ENCODE data around the gene CALHM3. TPM values are rescaled to one million over a fixed set of nuclear protein-coding genes. Genes with fewer than 3 reads are reported as not detected.
"Not testable (repeated sequence)": the region's sequence is repeated elsewhere in the genome, so short reads cannot be mapped to it uniquely, and the experiment has no call there.

The CALHM3 gene
- not detected for total RNA-seq

- H3K27me3 Mint-ChIP-seq = no peaks in the 10 kb centered on the region
- no peak within 1 kb of the TSS for H3K27ac Mint-ChIP-seq
- no peaks in the 10 kb centered on the region for H3K9me3 Mint-ChIP-seq
- H3K36me3 Mint-ChIP-seq = no peaks in the 10 kb centered on the region
- DNase-seq = no peak
- H3K4me3 Mint-ChIP-seq = no peak within 1 kb of the TSS
- H3K4me1 Mint-ChIP-seq = peaks cover 5% of the 10 kb centered on the region
Measured at GRCh38 chr10:103479135-103479534, at the start of gene CALHM3. CALHM3 (minus strand) TSS chr10:103479240; CDS start chr10:103479032, 208 bp downstream.

DNA sequence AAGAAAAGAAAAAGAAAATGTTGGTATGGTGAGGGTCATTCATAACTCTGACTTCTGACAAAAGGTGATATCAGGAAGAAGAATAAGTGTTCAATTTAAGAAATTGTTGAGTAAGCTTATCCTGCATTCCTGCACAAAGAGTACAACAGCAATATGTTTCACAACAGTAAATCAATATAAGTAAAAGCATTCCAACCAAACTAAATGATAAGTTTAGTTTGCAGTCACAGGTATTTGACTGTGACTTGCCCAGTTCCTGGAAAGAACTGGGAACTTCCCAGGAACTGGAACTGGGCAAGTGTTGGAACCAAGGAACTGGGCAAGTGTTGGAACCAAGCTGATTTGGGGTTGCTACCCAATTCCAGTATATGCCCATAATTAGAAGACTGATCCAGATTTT is 49.5 kb upstream of the CALHM3 start:
- H3K4me1 Mint-ChIP-seq = no peaks in the 10 kb centered on the region
- H3K36me3 Mint-ChIP-seq = no peaks in the 10 kb centered on the region
- H3K27ac Mint-ChIP-seq = no peak overlapping the region
- peaks cover 14% of the 10 kb centered on the region for H3K9me3 Mint-ChIP-seq
- H3K4me3 Mint-ChIP-seq = no peak overlapping the region
- no peak for DNase-seq
- peaks cover 27% of the 10 kb centered on the region for H3K27me3 Mint-ChIP-seq

- Mint-ChIP-seq H3K9me3 (peaks cover 14% of the 10 kb centered on the region), H3K27me3 (peaks cover 27% of the 10 kb centered on the region)
- H3K36me3 Mint-ChIP-seq, H3K4me1 Mint-ChIP-seq, DNase-seq, H3K27ac Mint-ChIP-seq, H3K4me3 Mint-ChIP-seq: not testable (repeated sequence)
Measured at GRCh38 chr10:103527476-103527875, 48.4 kb upstream of the CALHM3 start.

- no peaks in the 10 kb centered on the region for H3K36me3 Mint-ChIP-seq
- H3K4me1 Mint-ChIP-seq = no peaks in the 10 kb centered on the region
- no peak overlapping the region for H3K4me3 Mint-ChIP-seq
- H3K27me3 Mint-ChIP-seq = peaks cover 27% of the 10 kb centered on the region
- DNase-seq = no peak
- no peak overlapping the region for H3K27ac Mint-ChIP-seq
- peaks cover 14% of the 10 kb centered on the region for H3K9me3 Mint-ChIP-seq
Measured at GRCh38 chr10:103525901-103526300, 46.9 kb upstream of the CALHM3 start.

DNA sequence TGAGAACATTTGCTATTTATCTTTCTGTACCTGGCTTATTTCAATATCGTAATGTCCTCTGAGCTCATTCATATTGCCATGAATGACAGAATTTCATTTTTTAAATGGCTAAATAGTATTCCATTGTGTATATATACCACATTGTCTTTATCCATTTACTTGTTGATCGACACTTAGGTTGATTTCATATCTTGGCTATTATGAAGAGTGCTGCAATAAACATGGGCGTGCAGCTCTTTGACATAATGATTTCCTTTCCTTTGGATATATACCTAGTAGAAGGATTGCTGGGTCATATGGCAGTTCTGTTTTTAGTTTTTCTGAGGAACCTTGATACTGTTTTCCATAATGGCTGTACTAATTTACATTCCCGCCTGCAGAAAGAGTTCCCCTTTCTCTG is 44.6 kb upstream of the CALHM3 start:
- Mint-ChIP-seq H3K36me3 (no peaks in the 10 kb centered on the region), H3K27me3 (peaks cover 27% of the 10 kb centered on the region), H3K4me3 (no peak overlapping the region), H3K27ac (no peak overlapping the region), H3K9me3 (peaks cover 5% of the 10 kb centered on the region), H3K4me1 (no peaks in the 10 kb centered on the region)
- DNase-seq = no peak

GRCh38 chr10:103522006-103522405 is 43.0 kb upstream of the CALHM3 start:
- H3K4me1 Mint-ChIP-seq, H3K36me3 Mint-ChIP-seq, DNase-seq, H3K27ac Mint-ChIP-seq, H3K9me3 Mint-ChIP-seq, H3K4me3 Mint-ChIP-seq: not testable (repeated sequence)
- peaks cover 27% of the 10 kb centered on the region for H3K27me3 Mint-ChIP-seq

DNA sequence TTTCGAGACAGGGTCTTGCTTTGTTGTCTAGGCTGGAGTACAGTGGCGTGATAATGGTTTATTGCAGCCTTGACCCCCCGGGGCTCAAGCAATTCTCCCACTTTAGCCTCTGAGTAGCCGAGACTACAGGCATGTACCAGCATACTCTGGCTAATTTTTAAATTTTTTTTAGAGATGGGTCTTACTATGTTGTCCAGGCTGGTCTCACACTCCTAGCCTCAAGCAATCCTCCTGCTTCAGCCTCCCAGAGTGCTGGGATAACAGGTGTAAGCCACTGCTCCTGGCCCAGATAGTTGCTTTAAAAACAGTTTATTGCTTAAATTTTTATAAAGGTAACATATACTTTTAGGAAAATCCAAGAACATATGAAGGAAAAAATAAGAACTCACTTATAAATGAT is 40.8 kb upstream of the CALHM3 start:
- no peaks in the 10 kb centered on the region for H3K36me3 Mint-ChIP-seq
- H3K9me3 Mint-ChIP-seq = no peaks in the 10 kb centered on the region
- no peak for DNase-seq
- H3K4me1 Mint-ChIP-seq = peaks cover 9% of the 10 kb centered on the region
- no peak overlapping the region for H3K4me3 Mint-ChIP-seq
- no peak overlapping the region for H3K27ac Mint-ChIP-seq
- peaks cover 11% of the 10 kb centered on the region for H3K27me3 Mint-ChIP-seq

- no peak overlapping the region for H3K27ac Mint-ChIP-seq
- H3K4me1 Mint-ChIP-seq = peaks cover 9% of the 10 kb centered on the region
- no peaks in the 10 kb centered on the region for H3K9me3 Mint-ChIP-seq
- H3K27me3 Mint-ChIP-seq = peaks cover 3% of the 10 kb centered on the region
- DNase-seq = no peak
- H3K4me3 Mint-ChIP-seq = no peak overlapping the region
- no peaks in the 10 kb centered on the region for H3K36me3 Mint-ChIP-seq
Measured at GRCh38 chr10:103517234-103518085, 38.4 kb upstream of the CALHM3 start.

- H3K27ac Mint-ChIP-seq = no peak overlapping the region
Measured at GRCh38 chr10:103514244-103514643, 35.2 kb upstream of the CALHM3 start.

GRCh38 chr10:103513380-103514060 is 34.5 kb upstream of the CALHM3 start:
- no peak for DNase-seq
- Mint-ChIP-seq H3K9me3 (no peaks in the 10 kb centered on the region), H3K4me3 (no peak overlapping the region), H3K27ac (no peak overlapping the region), H3K27me3 (peaks cover 4% of the 10 kb centered on the region), H3K36me3 (no peaks in the 10 kb centered on the region), H3K4me1 (peaks cover 9% of the 10 kb centered on the region)

More at GRCh38 chr10:103514244-103514643, 35.2 kb upstream of the CALHM3 start:
- no peak for DNase-seq
- Mint-ChIP-seq H3K4me3 (no peak overlapping the region), H3K36me3 (no peaks in the 10 kb centered on the region), H3K4me1 (peaks cover 9% of the 10 kb centered on the region), H3K27me3 (peaks cover 4% of the 10 kb centered on the region), H3K9me3 (no peaks in the 10 kb centered on the region)

GRCh38 chr10:103512591-103513379 is 33.7 kb upstream of the CALHM3 start:
- Mint-ChIP-seq H3K27me3 (peaks cover 12% of the 10 kb centered on the region), H3K36me3 (no peaks in the 10 kb centered on the region), H3K4me1 (peaks cover 7% of the 10 kb centered on the region), H3K9me3 (no peaks in the 10 kb centered on the region), H3K4me3 (no peak overlapping the region), H3K27ac (no peak overlapping the region)
- DNase-seq = no peak

- no peaks in the 10 kb centered on the region for H3K36me3 Mint-ChIP-seq
- H3K27me3 Mint-ChIP-seq = peaks cover 18% of the 10 kb centered on the region
Measured at GRCh38 chr10:103512166-103512565, 33.1 kb upstream of the CALHM3 start.

GRCh38 chr10:103510791-103511752 is 32.0 kb upstream of the CALHM3 start:
- H3K36me3 Mint-ChIP-seq = no peaks in the 10 kb centered on the region
- H3K27me3 Mint-ChIP-seq = peaks cover 29% of the 10 kb centered on the region
- no peak overlapping the region for H3K4me3 Mint-ChIP-seq
- no peaks in the 10 kb centered on the region for H3K9me3 Mint-ChIP-seq
- no peak for DNase-seq
- peaks cover 2% of the 10 kb centered on the region for H3K4me1 Mint-ChIP-seq
- H3K27ac Mint-ChIP-seq = no peak overlapping the region

More at GRCh38 chr10:103512166-103512565, 33.1 kb upstream of the CALHM3 start:
- no peak overlapping the region for H3K27ac Mint-ChIP-seq
- no peak for DNase-seq
- H3K4me1 Mint-ChIP-seq = peaks cover 2% of the 10 kb centered on the region
- H3K4me3 Mint-ChIP-seq = no peak overlapping the region
- no peaks in the 10 kb centered on the region for H3K9me3 Mint-ChIP-seq

GRCh38 chr10:103510046-103510685 is 31.1 kb upstream of the CALHM3 start:
- H3K27me3 Mint-ChIP-seq = peaks cover 35% of the 10 kb centered on the region
- H3K4me1 Mint-ChIP-seq = peaks cover 1% of the 10 kb centered on the region
- no peaks in the 10 kb centered on the region for H3K9me3 Mint-ChIP-seq
- H3K27ac Mint-ChIP-seq = no peak overlapping the region
- no peak for DNase-seq
- H3K4me3 Mint-ChIP-seq = no peak overlapping the region
- H3K36me3 Mint-ChIP-seq = no peaks in the 10 kb centered on the region

All from activated naive CD8-positive, alpha-beta T cell treated with anti-CD3 and anti-CD28 coated beads for 36 hours (primary cell).